RPMI8226 (cell line): ENCODE results near the gene OR51B6.

ENCODE experiments used
- DNase-seq: peaks from one replicate; pipeline ENCODE4 v3.0.0-alpha.2; 2015

The OR51B6 gene

GRCh38 chr11:5366856-5367255 is 15.5 kb downstream of the OR51B6 start:
- DNase-seq, result no peak

- DNase-seq, result peak; percentile 59
Observed at GRCh38 chr11:5367448-5368074, 16.3 kb downstream of the OR51B6 start.

- no peak for DNase-seq
Observed at GRCh38 chr11:5368502-5369043, 17.3 kb downstream of the OR51B6 start.

GRCh38 chr11:5369789-5370188 is 18.5 kb downstream of the OR51B6 start:
- DNase-seq, result peak; percentile 25

GRCh38 chr11:5380740-5381342 is 29.5 kb downstream of the OR51B6 start:
- peak; percentile 39 for DNase-seq

GRCh38 chr11:5383576-5383975 is 32.3 kb downstream of the OR51B6 start, which contains the start of gene OR51M1:
OR51M1 (plus strand) TSS chr11:5383812; CDS start chr11:5389399, 5,587 bp downstream.
- no peak for DNase-seq

- no peak for DNase-seq
Observed at GRCh38 chr11:5384335-5384734, 33.0 kb downstream of the OR51B6 start.

- no peak for DNase-seq
Observed at GRCh38 chr11:5390210-5390609, 38.9 kb downstream of the OR51B6 start.

GRCh38 chr11:5394091-5394490 is 42.8 kb downstream of the OR51B6 start:
- DNase-seq, result no peak

GRCh38 chr11:5398936-5399335 is 47.6 kb downstream of the OR51B6 start:
- DNase-seq, result no peak
